HepG2 (cell line): ENCODE data around the gene PIEZO2. TPM values are rescaled to one million over a fixed set of nuclear protein-coding genes. Genes with fewer than 3 reads are reported as not detected.

Source experiments
- ATAC-seq: fragments of 200-7000 bp; cut with Tn5 transposase; 3 replicates; pipeline ENCODE4 v1.9.1; 2020; ENCODE audit warnings: mild to moderate bottlenecking, moderate library complexity
- BruUV-seq: library from RNA; stranded (reverse); fragments of 400-500 nt; replicated peaks from 2 replicates; lab custom pipeline; 2021; lab: Mats Ljungman, UMichigan
- CTCF ChIA-PET: fragments of 300-600 bp; formaldehyde crosslinking; extraction: SDS; loops from one replicate; lab custom pipeline; 2021; ENCODE audit warnings: low total read pairs, inconsistent platforms, low intra/inter-chr PET ratio; lab: Yijun Ruan, JAX
- POLR2A ChIA-PET: fragments of 350-600 bp; sonication (Branson Sonifier 250); formaldehyde crosslinking; loops from one replicate; lab custom pipeline; 2020; ENCODE audit warnings: antibody characterized with exemption, inconsistent platforms; lab: Yijun Ruan, JAX
- DNase-seq: peaks from one replicate; pipeline ENCODE4 v3.0.0-alpha.2; 2015; ENCODE audit warnings: low spot score
- FAIRE-seq: peaks from 3 replicates; lab custom pipeline; 2011; peaks lifted over from hg19 to GRCh38; lab: Jason Lieb, UNC
- H2AFZ ChIP-seq: one replicate; pipeline ENCODE4 v1.6.1; 2011; ENCODE audit warnings: low read length, inconsistent platforms
- H3K27ac ChIP-seq: fragments of 300-600 bp; 3 replicates; pipeline ENCODE4 v1.8.0; 2011; ENCODE audit warnings: mixed run types, mild to moderate bottlenecking, mixed read lengths, low read length, inconsistent platforms; ENCODE audit not compliant: insufficient read depth; ENCODE audit errors: extremely low read length
- H3K27me3 ChIP-seq, 2 experiments: fragments of 200-600 bp in 1 of 2; 2 replicates in 1 of 2; 3 replicates in 1 of 2; pipeline versions ENCODE4 v1.6.0 to v1.8.0; 2011; ENCODE audit warnings: low read length in 2 of 2, mild to moderate bottlenecking in 2 of 2, moderate library complexity in 2 of 2, inconsistent platforms in 1 of 2; ENCODE audit not compliant: insufficient read depth in 2 of 2, control insufficient read depth in 1 of 2
- H3K36me3 ChIP-seq, 2 experiments: fragments of 200-600 bp in 1 of 2; replicated peaks in 1 of 2; 2 replicates in 1 of 2; 3 replicates in 1 of 2; pipeline versions ENCODE4 v1.5.1 to v1.8.0; 2011; ENCODE audit warnings: low read length in 2 of 2, inconsistent platforms in 1 of 2; ENCODE audit not compliant: insufficient read depth in 2 of 2, control insufficient read depth in 1 of 2
- H3K4me1 ChIP-seq: 2 replicates; pipeline ENCODE4 v1.5.1; 2012; ENCODE audit warnings: low read length, inconsistent platforms; ENCODE audit not compliant: insufficient read depth
- H3K4me2 ChIP-seq: 2 replicates; pipeline ENCODE4 v1.6.0; 2011; ENCODE audit warnings: low read depth, low read length, inconsistent platforms
- H3K4me3 ChIP-seq, 3 experiments: fragments of 200-600 bp in 1 of 3; sonication (generic), shearing (Covaris generic) in 1 of 3; replicated peaks in 1 of 3; 2 replicates each; pipeline ENCODE4 v1.5.1; 2011 to 2016; ENCODE audit warnings: low read length in 3 of 3, inconsistent platforms in 2 of 3, low read depth in 2 of 3, mild to moderate bottlenecking in 2 of 3, control low read depth in 1 of 3, mixed read lengths in 1 of 3; ENCODE audit not compliant: insufficient read depth in 1 of 3
- H3K79me2 ChIP-seq: one replicate; pipeline ENCODE4 v1.6.1; 2011; ENCODE audit warnings: low read length, inconsistent platforms; ENCODE audit not compliant: insufficient read depth
- H3K9ac ChIP-seq: 2 replicates; pipeline ENCODE4 v1.6.0; 2011; ENCODE audit warnings: mild to moderate bottlenecking, low read depth, low read length, inconsistent platforms; ENCODE audit not compliant: insufficient read depth
- H3K9me3 ChIP-seq: 2 replicates; pipeline ENCODE4 v1.5.1; 2012; ENCODE audit warnings: mild to moderate bottlenecking, low read length
- H4K20me1 ChIP-seq: 2 replicates; pipeline ENCODE4 v1.6.0; 2011; ENCODE audit warnings: inconsistent platforms, mild to moderate bottlenecking, low read length, moderate library complexity; ENCODE audit not compliant: insufficient read depth
- HDAC1 ChIP-seq: sonication (generic); formaldehyde crosslinking; IDR thresholded peaks from 2 replicates; pipeline ENCODE4 v1.5.1; 2020; ENCODE audit warnings: mild to moderate bottlenecking, missing genetic modification reagents
- RNF219 ChIP-seq: sonication (generic); formaldehyde crosslinking; IDR thresholded peaks from 2 replicates; pipeline ENCODE4 v1.5.0; 2020; ENCODE audit warnings: mild to moderate bottlenecking, missing genetic modification reagents
- ZBTB3 ChIP-seq: sonication (generic); formaldehyde crosslinking; IDR thresholded peaks from 2 replicates; pipeline ENCODE4 v1.4.0; 2020; ENCODE audit warnings: low read depth, mild to moderate bottlenecking, moderate library complexity, missing genetic modification reagents, borderline replicate concordance
- ZNF281 ChIP-seq: sonication (generic); formaldehyde crosslinking; IDR thresholded peaks from 2 replicates; pipeline ENCODE4 v1.4.0; 2020; ENCODE audit warnings: missing genetic modification reagents, borderline replicate concordance
- ZNF343 ChIP-seq: sonication (generic); formaldehyde crosslinking; IDR thresholded peaks from 2 replicates; pipeline ENCODE4 v1.4.0; 2020; ENCODE audit warnings: mild to moderate bottlenecking, missing genetic modification reagents
- WGBS: methylation state at CpG from one replicate; pipeline ENCODE4 v1.1.6; 2017; ENCODE audit warnings: low lambda C conversion rate; 5-methylcytosine and 5-hydroxymethylcytosine counted together
- in situ Hi-C: cut with HindIII; loops from 2 replicates; pipeline ENCODE4 v1.10.0; 2017; ENCODE audit warnings: low pct_unique_long_range_greater_than_20kb; ENCODE audit not compliant: extremely low pct_ligation_motif_present
- intact Hi-C: fragments of 100-400 bp; cut with micrococcal nuclease; formaldehyde crosslinking; loops from one replicate; pipeline ENCODE4 v1.10.0; 2022; ENCODE audit not compliant: unreplicated experiment
- polyA plus RNA-seq, 8 experiments: library from polyadenylated mRNA; depleted of rRNA in 3 of 8; stranded (reverse) in 7 of 8; unstranded in 1 of 8; fragments of >200 nt; fragmentation: Illumina TruSeq in 4 of 8; extraction: Trizol in 4 of 8; gene quantifications; 2 replicates each; pipeline versions ENCODE4 v1.2.1 to v1.2.3, GENCODE V29; 2011 to 2016; ENCODE audit warnings: low read depth in 4 of 8, missing spikeins in 1 of 8, mixed read lengths in 1 of 8; ENCODE audit not compliant: insufficient read depth in 1 of 8
- total RNA-seq, 5 experiments: library from RNA; depleted of rRNA; stranded (reverse); fragments of >200 nt; fragmentation: Illumina TruSeq; extraction: Trizol; gene quantifications; 2 replicates each; pipeline ENCODE4 v1.2.3, GENCODE V29; 2016; ENCODE audit warnings: low read depth in 1 of 5
- TF ChIP-seq, protein P1 (sequence below): sonication (generic); formaldehyde crosslinking; IDR thresholded peaks from 2 replicates; pipeline ENCODE4 v1.4.0; 2020; ENCODE audit warnings: missing genetic modification reagents; ENCODE audit errors: not compliant biosample characterization
- TF ChIP-seq, protein P2 (sequence below): sonication (generic); formaldehyde crosslinking; IDR thresholded peaks from 2 replicates; pipeline ENCODE4 v1.8.0; 2022; ENCODE audit warnings: mild to moderate bottlenecking, missing genetic modification reagents; ENCODE audit not compliant: insufficient replicate concordance

PIEZO2 gene
- total and polyA plus RNA-seq, 2 of the 13 experiments (the other 11 are each of a cell fraction or from before 2014, with no cell fraction given), result 15.2 to 27.2 TPM

GRCh38 chr18:11004294-11004693, 145.1 kb downstream of the PIEZO2 start:
- H4K20me1 ChIP-seq, result no peaks in the 10 kb centered on the region
- H3K4me1 ChIP-seq, result peaks cover 74% of the 10 kb centered on the region
- peak overlapping the region; percentile 93 for H3K27ac ChIP-seq
- no peak for DNase-seq
- ChIA-PET POLR2A (no interaction called here), CTCF (no interaction called here)
- no peak for FAIRE-seq
- intact Hi-C loops (no loop called here), in situ Hi-C loops (no loop called here)
- no peaks in the 10 kb centered on the region for H3K27me3 ChIP-seq
- peak overlapping the region; percentile 84 for H3K9ac ChIP-seq
- no peak overlapping the region for H3K4me3 ChIP-seq
- TF ChIP-seq HDAC1 (CRISPR knock-in tag) (0 out of 2 replicates have a peak, but pooled peaks have one; percentile 15), ZBTB3 (CRISPR knock-in tag) (no peak)
- TF ChIP-seq, protein P1, sequence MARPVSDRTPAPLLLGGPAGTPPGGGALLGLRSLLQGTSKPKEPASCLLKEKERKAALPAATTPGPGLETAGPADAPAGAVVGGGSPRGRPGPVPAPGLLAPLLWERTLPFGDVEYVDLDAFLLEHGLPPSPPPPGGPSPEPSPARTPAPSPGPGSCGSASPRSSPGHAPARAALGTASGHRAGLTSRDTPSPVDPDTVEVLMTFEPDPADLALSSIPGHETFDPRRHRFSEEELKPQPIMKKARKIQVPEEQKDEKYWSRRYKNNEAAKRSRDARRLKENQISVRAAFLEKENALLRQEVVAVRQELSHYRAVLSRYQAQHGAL (CRISPR knock-in tag), result no peak
- TF ChIP-seq, protein P2, sequence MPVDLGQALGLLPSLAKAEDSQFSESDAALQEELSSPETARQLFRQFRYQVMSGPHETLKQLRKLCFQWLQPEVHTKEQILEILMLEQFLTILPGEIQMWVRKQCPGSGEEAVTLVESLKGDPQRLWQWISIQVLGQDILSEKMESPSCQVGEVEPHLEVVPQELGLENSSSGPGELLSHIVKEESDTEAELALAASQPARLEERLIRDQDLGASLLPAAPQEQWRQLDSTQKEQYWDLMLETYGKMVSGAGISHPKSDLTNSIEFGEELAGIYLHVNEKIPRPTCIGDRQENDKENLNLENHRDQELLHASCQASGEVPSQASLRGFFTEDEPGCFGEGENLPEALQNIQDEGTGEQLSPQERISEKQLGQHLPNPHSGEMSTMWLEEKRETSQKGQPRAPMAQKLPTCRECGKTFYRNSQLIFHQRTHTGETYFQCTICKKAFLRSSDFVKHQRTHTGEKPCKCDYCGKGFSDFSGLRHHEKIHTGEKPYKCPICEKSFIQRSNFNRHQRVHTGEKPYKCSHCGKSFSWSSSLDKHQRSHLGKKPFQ (CRISPR knock-in tag), result no peak
- peak overlapping the region; percentile 79 for H3K4me2 ChIP-seq
- no peaks in the 10 kb centered on the region for H3K9me3 ChIP-seq
- WGBS, result 72% methylated on average over 4 of the region's 4 CpGs
- H3K36me3 ChIP-seq, result no peaks in the 10 kb centered on the region; a peak in 1 of 5 replicates
- no peak for ATAC-seq
- no TSS peak for BruUV-seq
- H3K79me2 ChIP-seq, result no peaks in the 10 kb centered on the region
- no peak overlapping the region for H2AFZ ChIP-seq

- intact Hi-C loops, result no loop called here
- H3K4me1 ChIP-seq, result peaks cover 59% of the 10 kb centered on the region
- CTCF ChIA-PET, result no interaction called here
- no peak overlapping the region for H3K4me3 ChIP-seq
- 97% methylated on average over 4 of the region's 4 CpGs for WGBS
- H3K27me3 ChIP-seq, result no peaks in the 10 kb centered on the region
- no peaks in the 10 kb centered on the region for H4K20me1 ChIP-seq
- BruUV-seq, result no TSS peak
- peak overlapping the region; percentile 68 for H3K27ac ChIP-seq
- ATAC-seq, result no peak
- H3K79me2 ChIP-seq, result no peaks in the 10 kb centered on the region
- H3K4me2 ChIP-seq, result peak overlapping the region; percentile 47
- peak overlapping the region; percentile 44; the same call in 1 of the 2 replicates for H3K9ac ChIP-seq
- H3K9me3 ChIP-seq, result peaks cover 5% of the 10 kb centered on the region
- DNase-seq, result no peak
- in situ Hi-C loops, result no loop called here
- POLR2A ChIA-PET, result interaction anchor here (1.2 kb wide), 1 partner anchor 39 kb away, joined by 6 read pairs; no protein-coding TSS in a partner anchor
- peak overlapping the region; percentile 18 for H2AFZ ChIP-seq
- H3K36me3 ChIP-seq, result no peaks in the 10 kb centered on the region; a peak in 1 of 5 replicates
- no peak for FAIRE-seq
- TF ChIP-seq ZNF343 (CRISPR knock-in tag), result no peak
- TF ChIP-seq RNF219 (CRISPR knock-in tag), result no peak
- no peak for TF ChIP-seq ZNF281
Observed at GRCh38 chr18:11002796-11003195, 146.6 kb downstream of the PIEZO2 start.
